ENCODE results near the gene SYT7. TPM values are rescaled to one million over a fixed set of nuclear protein-coding genes. Genes with fewer than 3 reads are reported as not detected.
"Not testable (repeated sequence)": the region's sequence is repeated elsewhere in the genome, so short reads cannot be mapped to it uniquely, and the experiment has no call there.

The SYT7 gene
- total RNA-seq, 1 donor from 2014 or later: under 0.01 TPM

- not testable (repeated sequence) for DNase-seq (ENCODE audit: low read depth, low spot score)
Measured at GRCh38 chr11:61479360-61480058, 101.4 kb downstream of the SYT7 start.

GRCh38 chr11:61477727-61478148 is 103.1 kb downstream of the SYT7 start:
- no peak for DNase-seq (ENCODE audit: low read depth, low spot score)

- DNase-seq (ENCODE audit: low read depth, low spot score): no peak
Measured at GRCh38 chr11:61477126-61477525, 103.8 kb downstream of the SYT7 start.

- no peak for DNase-seq (ENCODE audit: low read depth, low spot score)
Measured at GRCh38 chr11:61476371-61476770, 104.5 kb downstream of the SYT7 start.

GRCh38 chr11:61475433-61475832 is 105.4 kb downstream of the SYT7 start:
- DNase-seq (ENCODE audit: low read depth, low spot score): no peak

GRCh38 chr11:61474013-61474643 is 106.7 kb downstream of the SYT7 start:
- no peak for DNase-seq (ENCODE audit: low read depth, low spot score)

- no peak for DNase-seq (ENCODE audit: low read depth, low spot score)
Measured at GRCh38 chr11:61473370-61474012, 107.4 kb downstream of the SYT7 start.

- no peak for DNase-seq (ENCODE audit: low read depth, low spot score)
Measured at GRCh38 chr11:61472868-61473267, 108.0 kb downstream of the SYT7 start.

- DNase-seq (ENCODE audit: low read depth, low spot score): no peak
Measured at GRCh38 chr11:61472282-61472681, 108.6 kb downstream of the SYT7 start.

GRCh38 chr11:61468002-61468401 is 112.9 kb downstream of the SYT7 start:
- DNase-seq (ENCODE audit: low read depth, low spot score): no peak

- not testable (repeated sequence) for DNase-seq (ENCODE audit: low read depth, low spot score)
Measured at GRCh38 chr11:61467602-61468001, 113.3 kb downstream of the SYT7 start.

Other genes starting within 250 kb of the SYT7 start
- gene DDB1, start 248.0 kb downstream of the SYT7 start, total RNA-seq: 383 and 419 TPM in 2 replicates
- 13.6 and 20.4 TPM in 2 replicates for gene TKFC, start 247.8 kb downstream of the SYT7 start, total RNA-seq
- 33.8 and 41.4 TPM in 2 replicates for gene CYB561A3, start 219.2 kb downstream of the SYT7 start, total RNA-seq
- gene TMEM138, start 218.7 kb downstream of the SYT7 start, total RNA-seq: 13.7 and 20.7 TPM in 2 replicates
- 8.6 and 9.0 TPM in 2 replicates for gene TMEM216, start 188.5 kb downstream of the SYT7 start, total RNA-seq
- 13.0 and 16.4 TPM in 2 replicates for gene CPSF7, start 151.1 kb downstream of the SYT7 start, total RNA-seq
- 33.7 and 44.0 TPM in 2 replicates for gene SDHAF2, start 151.0 kb downstream of the SYT7 start, total RNA-seq
- gene LRRC10B, start 72.3 kb downstream of the SYT7 start, total RNA-seq: not detected in 2 replicates
- 1.3 and 1.5 TPM in 2 replicates for gene DAGLA, start 99.3 kb upstream of the SYT7 start, total RNA-seq
- 0.28 and 0.33 TPM in 2 replicates for gene MYRF, start 171.6 kb upstream of the SYT7 start, total RNA-seq
- 54.3 and 112 TPM in 2 replicates for gene TMEM258, start 211.5 kb upstream of the SYT7 start, total RNA-seq
- gene FEN1, start 211.8 kb upstream of the SYT7 start, total RNA-seq: 46.8 and 66.1 TPM in 2 replicates
- gene FADS1, start 235.9 kb upstream of the SYT7 start, total RNA-seq: 58.9 and 75.9 TPM in 2 replicates
- 160 and 247 TPM in 2 replicates for gene FADS2, start 247.2 kb upstream of the SYT7 start, total RNA-seq